Adipocyte (in vitro differentiated cells): ENCODE measurements around the gene UNC50.

ENCODE experiments used
- DNase-seq: peaks from one replicate; pipeline ENCODE4 v3.0.0-alpha.2; 2015; ENCODE audit warnings: low read depth
- H3K27me3 ChIP-seq: replicated peaks from 2 replicates; pipeline ENCODE4 v1.7.0; 2013; ENCODE audit warnings: mild to moderate bottlenecking, low read length, moderate library complexity; ENCODE audit not compliant: control insufficient read depth, insufficient read depth
- H3K36me3 ChIP-seq: 2 replicates; pipeline ENCODE4 v1.7.0; 2013; ENCODE audit warnings: low read length, mild to moderate bottlenecking, moderate library complexity; ENCODE audit not compliant: control insufficient read depth, insufficient read depth, severe bottlenecking
- H3K4me1 ChIP-seq: 2 replicates; pipeline ENCODE4 v1.7.0; 2013; ENCODE audit warnings: mild to moderate bottlenecking, low read length, moderate library complexity; ENCODE audit not compliant: control insufficient read depth, insufficient read depth
- H3K4me3 ChIP-seq: 2 replicates; pipeline ENCODE4 v1.7.0; 2013; ENCODE audit warnings: mild to moderate bottlenecking, low read length, moderate library complexity
- H3K9ac ChIP-seq: 2 replicates; pipeline ENCODE4 v1.7.0; 2013; ENCODE audit warnings: mild to moderate bottlenecking, low read length, moderate library complexity
- H3K9me3 ChIP-seq: 2 replicates; pipeline ENCODE4 v1.7.0; 2013; ENCODE audit warnings: mild to moderate bottlenecking, low read length, moderate library complexity; ENCODE audit not compliant: control insufficient read depth

Gene UNC50

DNA sequence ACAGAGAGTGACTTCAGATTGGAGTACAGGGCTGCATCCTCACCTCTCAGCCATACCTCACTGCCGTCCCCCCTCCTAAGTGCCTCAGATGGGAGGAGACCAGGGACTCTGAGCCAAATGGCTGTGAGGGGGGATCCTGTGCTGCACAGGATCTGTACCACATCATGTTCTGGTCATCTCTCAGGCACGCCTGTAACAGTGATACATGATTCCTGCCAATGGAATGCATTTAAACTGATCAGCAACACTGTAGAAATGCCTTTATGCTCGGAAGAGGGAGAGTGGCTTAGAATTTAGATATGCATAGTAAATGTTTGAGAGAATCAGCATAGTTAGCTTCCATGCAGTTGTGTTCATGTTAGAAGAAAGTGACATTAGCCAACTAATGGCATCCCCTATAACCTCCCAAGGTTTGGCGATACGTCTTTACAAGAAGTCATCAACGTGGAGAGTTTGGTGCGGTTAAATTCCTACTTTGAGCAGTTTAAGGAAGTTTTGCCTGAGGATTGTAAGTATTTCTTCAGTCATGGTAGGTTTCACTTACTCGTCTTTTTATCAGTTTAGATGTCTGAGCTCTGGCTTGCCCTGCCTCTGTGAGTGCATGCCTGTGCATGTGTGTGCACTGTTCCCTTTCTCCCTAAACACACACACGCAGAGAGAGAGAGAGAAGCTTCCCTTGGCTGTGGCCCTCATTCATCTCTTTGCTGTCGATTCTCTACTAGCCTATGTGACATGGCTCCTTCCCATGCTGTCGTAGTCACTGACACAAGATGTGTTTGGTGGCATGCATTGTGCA lies 40.0 kb upstream of the UNC50 start:
- peak; percentile 66 for DNase-seq
- H3K4me3 ChIP-seq: no peak overlapping the region

DNA sequence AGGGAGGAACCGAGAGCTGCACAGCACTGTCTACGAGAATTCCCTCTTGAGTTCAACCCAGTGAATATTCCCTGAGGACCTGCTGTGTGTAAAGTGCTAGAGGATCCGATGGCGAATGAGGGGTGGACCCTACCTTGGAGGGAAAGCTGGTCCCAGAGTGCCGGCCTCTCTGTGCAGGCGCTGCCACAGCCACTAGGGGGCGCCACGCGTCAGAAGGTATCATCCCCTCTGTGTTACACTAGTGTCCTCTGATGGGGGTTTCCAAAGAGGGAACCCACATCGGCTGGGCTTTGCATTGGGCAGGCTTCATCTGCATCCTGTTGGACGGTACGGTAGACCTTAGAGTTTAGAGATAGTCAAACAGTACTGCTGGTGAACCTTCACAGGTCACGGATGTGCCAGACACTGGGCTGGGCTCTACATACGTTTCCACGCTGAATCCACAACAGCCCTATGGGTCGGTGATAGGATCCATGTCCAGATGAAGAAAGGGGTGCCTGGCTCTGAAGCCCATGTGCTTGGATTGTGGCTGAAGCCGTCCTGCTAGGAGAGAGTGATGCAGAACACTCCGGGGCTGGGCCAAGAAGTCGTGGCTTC lies 39.1 kb upstream of the UNC50 start:
- H3K4me3 ChIP-seq: no peak overlapping the region
- H3K4me1 ChIP-seq: no peaks in the 10 kb centered on the region
- H3K36me3 ChIP-seq: peaks cover 47% of the 10 kb centered on the region
- H3K9ac ChIP-seq: no peak overlapping the region
- H3K27me3 ChIP-seq: no peaks in the 10 kb centered on the region
- H3K9me3 ChIP-seq: no peaks in the 10 kb centered on the region
- DNase-seq: peak; percentile 20

More for the DNA sequence above, 40.0 kb upstream of the UNC50 start:
- Histone ChIP-seq H3K4me1 (no peaks in the 10 kb centered on the region), H3K9ac (no peak overlapping the region), H3K9me3 (no peaks in the 10 kb centered on the region), H3K27me3 (no peaks in the 10 kb centered on the region), H3K36me3 (peaks cover 48% of the 10 kb centered on the region)

DNA sequence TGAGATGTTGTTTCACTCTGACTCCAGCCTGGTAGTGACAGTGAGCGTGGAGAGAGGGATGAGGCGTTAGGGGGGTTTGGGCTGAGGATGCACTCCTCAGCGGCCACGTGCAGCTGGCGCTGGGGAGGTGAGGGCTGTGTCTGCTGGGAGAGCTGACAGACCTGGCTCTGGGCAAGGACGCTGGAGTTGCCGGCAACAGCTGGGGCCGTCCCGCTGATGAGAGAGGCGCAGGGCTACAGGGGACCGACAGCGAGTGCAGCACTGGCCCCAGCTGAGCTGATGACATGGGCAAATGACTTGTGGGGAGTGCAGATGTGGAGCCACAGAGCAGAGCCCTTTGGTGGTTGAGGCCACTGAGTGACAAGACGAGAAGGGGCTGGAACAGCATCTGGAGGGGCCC lies 38.5 kb upstream of the UNC50 start:
- H3K9ac ChIP-seq: no peak overlapping the region
- H3K4me3 ChIP-seq: no peak overlapping the region
- DNase-seq: no peak
- H3K4me1 ChIP-seq: no peaks in the 10 kb centered on the region
- H3K36me3 ChIP-seq: peaks cover 41% of the 10 kb centered on the region
- H3K27me3 ChIP-seq: no peaks in the 10 kb centered on the region
- no peaks in the 10 kb centered on the region for H3K9me3 ChIP-seq

DNA sequence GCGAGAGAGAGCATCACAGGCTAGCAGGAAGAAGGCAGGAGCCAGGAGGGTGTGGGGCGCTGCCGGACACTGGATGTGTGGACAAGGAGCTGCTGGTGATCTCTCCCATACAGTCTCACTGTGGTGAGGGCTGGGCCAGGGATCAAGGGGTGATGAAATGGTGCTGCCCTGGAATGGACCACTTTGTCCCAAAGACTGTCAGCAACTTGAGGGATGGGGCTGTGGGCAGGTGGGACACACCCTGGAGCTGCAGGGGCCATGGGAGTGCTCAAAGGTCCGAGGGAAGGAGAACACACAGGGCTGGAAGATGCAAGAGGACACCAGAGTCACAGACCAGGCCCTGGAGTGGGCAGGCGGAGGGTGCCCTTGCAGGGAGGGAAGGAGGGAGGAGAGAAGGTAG lies 38.0 kb upstream of the UNC50 start:
- Histone ChIP-seq H3K36me3 (peaks cover 37% of the 10 kb centered on the region), H3K9ac (no peak overlapping the region), H3K4me1 (no peaks in the 10 kb centered on the region), H3K27me3 (no peaks in the 10 kb centered on the region), H3K4me3 (no peak overlapping the region), H3K9me3 (no peaks in the 10 kb centered on the region)
- DNase-seq: no peak

DNA sequence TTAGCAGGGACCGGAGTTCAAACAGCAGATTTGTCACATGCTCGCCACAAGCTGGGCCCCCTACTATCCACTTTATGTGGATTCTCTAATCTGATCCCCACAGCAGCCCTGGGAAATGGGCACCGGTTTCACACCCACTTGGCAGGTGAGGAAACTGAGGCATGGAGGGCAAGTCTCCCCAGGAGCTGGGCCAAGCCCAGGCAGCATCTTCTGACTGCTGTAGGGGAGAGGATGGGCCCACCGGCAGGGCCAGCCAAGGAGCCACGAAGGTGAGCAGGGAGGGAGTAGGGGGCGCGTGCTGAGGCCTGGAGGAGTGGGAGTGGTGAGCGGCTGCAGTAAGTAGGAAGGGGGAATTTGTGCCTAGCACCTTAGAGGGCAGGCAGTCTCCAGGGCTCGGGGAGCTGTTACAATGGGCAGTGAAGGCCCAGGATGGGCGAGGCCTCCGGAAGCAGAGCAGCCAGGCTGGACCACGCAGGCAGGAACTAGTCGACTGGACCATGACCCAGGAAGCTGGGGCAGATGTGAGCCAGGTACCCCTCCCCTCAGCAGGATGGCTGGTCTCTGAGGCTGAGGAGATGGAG lies 37.2 kb upstream of the UNC50 start:
- no peak for DNase-seq
- H3K9ac ChIP-seq: no peak overlapping the region
- H3K27me3 ChIP-seq: no peaks in the 10 kb centered on the region
- H3K4me1 ChIP-seq: no peaks in the 10 kb centered on the region
- H3K9me3 ChIP-seq: no peaks in the 10 kb centered on the region
- H3K4me3 ChIP-seq: no peak overlapping the region
- H3K36me3 ChIP-seq: peaks cover 31% of the 10 kb centered on the region

DNA sequence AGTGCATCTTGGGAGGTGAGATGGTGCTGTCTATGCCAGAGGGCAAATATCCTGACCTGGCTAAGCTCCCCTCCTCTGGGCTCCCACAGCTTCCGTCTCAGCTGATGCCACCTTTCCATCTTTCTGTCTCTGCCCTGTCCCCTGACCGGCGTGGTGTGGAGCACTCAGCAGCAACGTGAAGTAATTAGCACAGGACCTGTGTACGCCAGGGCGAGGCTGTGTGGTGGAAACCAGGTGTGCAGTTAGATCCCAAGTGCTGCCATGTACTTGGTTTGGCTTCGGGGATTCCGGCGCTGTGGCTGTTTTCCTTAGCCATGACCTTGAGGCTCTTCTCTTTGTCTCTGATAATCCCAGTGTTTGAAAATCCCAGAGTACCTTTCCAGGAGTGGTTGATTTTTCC lies 36.6 kb upstream of the UNC50 start:
- peaks cover 31% of the 10 kb centered on the region for H3K36me3 ChIP-seq

DNA sequence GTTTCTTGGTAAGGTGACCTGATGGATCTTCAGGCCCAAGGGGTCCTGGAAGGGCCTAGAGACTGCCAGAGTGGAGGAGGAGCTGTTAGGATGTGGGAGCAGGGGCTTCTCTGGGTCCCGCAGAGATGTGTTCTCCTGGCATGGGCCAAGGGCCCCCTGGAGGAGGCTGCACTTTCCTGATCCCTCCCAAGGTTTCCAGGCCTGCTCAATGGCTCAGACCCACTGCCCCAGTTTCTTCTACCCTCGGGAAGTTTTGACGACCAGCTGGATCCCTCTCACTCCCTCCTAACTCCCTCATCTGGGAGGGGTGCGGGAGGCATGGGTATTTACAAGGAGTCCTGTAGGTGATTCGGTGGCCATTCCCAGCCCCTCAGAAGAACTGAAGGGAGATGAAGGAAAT lies 36.2 kb upstream of the UNC50 start:
- H3K27me3 ChIP-seq: no peaks in the 10 kb centered on the region
- no peak for DNase-seq
- no peak overlapping the region for H3K4me3 ChIP-seq
- H3K9me3 ChIP-seq: no peaks in the 10 kb centered on the region
- H3K9ac ChIP-seq: no peak overlapping the region
- H3K4me1 ChIP-seq: no peaks in the 10 kb centered on the region
- H3K36me3 ChIP-seq: peaks cover 34% of the 10 kb centered on the region

More for the DNA sequence above, 36.6 kb upstream of the UNC50 start:
- no peaks in the 10 kb centered on the region for H3K9me3 ChIP-seq
- H3K4me3 ChIP-seq: no peak overlapping the region
- H3K4me1 ChIP-seq: no peaks in the 10 kb centered on the region
- H3K27me3 ChIP-seq: no peaks in the 10 kb centered on the region
- H3K9ac ChIP-seq: no peak overlapping the region
- no peak for DNase-seq

DNA sequence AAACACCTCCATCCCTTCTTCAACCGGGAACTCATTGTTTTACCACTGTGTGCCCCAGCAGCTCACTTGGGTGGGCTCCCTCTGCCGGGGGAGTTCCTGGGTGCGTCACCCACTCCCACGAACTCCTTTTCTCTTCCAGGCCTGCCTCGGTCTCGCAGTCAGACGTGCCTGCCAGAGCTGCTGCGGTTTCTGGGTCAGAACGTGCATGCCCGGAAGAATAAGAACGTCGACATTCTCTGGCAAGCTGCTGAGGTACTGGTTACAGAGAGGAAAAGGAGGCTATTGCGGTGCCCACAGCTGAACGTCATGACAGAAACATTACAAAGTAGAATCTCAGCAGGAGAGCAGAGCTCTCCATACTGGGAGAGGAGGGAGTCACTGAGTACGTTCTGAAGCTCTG lies 35.7 kb upstream of the UNC50 start:
- no peak for DNase-seq
- H3K27me3 ChIP-seq: no peaks in the 10 kb centered on the region
- H3K4me3 ChIP-seq: no peak overlapping the region
- no peaks in the 10 kb centered on the region for H3K9me3 ChIP-seq
- no peak overlapping the region for H3K9ac ChIP-seq
- no peaks in the 10 kb centered on the region for H3K4me1 ChIP-seq
- H3K36me3 ChIP-seq: peaks cover 38% of the 10 kb centered on the region

DNA sequence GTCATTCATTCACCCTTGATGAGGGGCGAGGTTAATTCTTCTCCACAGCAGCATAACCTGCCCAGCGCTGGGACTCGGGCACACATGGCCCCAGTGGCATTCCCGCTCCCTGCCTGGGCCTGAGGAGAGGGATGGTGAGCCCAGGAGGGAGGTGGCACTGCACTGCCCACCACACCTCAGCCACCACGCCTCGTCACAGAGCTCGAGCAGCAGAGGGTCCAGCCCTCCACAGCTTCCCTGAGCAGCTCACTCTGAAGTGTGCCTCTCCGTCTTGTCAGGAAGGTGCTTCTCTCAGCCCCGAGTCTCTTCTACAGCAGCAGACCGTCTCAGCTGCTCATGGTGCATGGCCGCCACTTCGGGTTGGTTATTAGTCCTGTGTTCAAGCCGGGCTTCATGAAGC lies 35.0 kb upstream of the UNC50 start:
- H3K4me1 ChIP-seq: no peaks in the 10 kb centered on the region
- no peak overlapping the region for H3K4me3 ChIP-seq
- no peak overlapping the region for H3K9ac ChIP-seq
- no peaks in the 10 kb centered on the region for H3K9me3 ChIP-seq
- no peaks in the 10 kb centered on the region for H3K27me3 ChIP-seq
- H3K36me3 ChIP-seq: peaks cover 41% of the 10 kb centered on the region
- DNase-seq: no peak

DNA sequence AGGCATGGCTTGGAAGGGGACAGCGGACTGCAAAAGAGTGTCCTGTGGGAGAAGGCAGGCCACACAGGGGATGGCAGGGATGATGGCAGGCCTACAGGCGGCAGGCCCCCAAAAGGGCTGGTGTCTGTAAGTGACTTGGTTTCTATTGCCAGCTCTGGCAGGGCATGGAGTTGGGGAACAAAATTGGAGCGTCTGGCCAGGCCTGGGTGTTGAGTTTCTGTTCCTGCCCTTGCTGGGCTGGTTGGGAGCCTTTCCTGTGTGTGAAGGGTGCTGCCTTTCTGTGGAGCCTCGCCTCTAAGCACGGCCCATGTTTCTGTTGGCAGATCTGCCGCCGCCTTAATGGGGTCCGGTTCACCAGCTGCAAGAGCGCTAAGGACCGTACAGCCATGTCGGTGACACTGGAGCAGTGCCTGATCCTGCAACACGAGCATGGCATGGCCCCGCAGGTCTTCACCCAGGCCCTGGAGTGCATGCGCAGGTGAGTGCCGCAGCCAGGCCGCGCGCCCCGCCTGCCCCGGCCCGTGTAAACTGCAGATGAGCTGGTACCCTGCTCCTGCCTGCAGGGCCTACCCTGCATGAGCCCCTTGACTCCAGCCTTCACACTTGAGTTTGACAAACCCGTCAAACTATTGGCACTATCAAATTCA lies 31.6 kb upstream of the UNC50 start:
- H3K36me3 ChIP-seq: peaks cover 23% of the 10 kb centered on the region
- no peaks in the 10 kb centered on the region for H3K9me3 ChIP-seq
- H3K4me1 ChIP-seq: no peaks in the 10 kb centered on the region
- H3K9ac ChIP-seq: no peak overlapping the region
- H3K27me3 ChIP-seq: no peaks in the 10 kb centered on the region
- DNase-seq: no peak
- H3K4me3 ChIP-seq: no peak overlapping the region

DNA sequence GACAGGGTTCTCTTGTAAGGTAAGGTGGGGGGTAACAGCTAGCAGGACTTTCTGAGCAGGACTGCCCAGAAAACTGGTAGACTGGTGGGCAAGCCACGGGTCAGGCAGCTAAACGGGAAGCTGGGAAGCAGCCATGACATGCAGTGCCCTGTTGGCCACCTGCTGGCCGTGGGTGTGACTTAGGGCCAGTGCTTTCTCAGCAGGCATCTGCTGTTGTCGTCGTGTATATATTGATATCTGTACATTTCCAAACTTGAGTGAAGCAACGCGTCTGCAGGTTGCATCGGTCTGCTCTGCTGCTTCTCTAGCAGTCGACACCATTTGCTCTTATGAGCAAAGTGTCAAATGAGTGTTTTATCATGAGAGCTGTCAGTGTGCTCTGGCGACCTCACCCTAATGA lies 31.1 kb upstream of the UNC50 start:
- H3K27me3 ChIP-seq: no peaks in the 10 kb centered on the region
- no peak overlapping the region for H3K4me3 ChIP-seq
- H3K4me1 ChIP-seq: no peaks in the 10 kb centered on the region
- H3K9me3 ChIP-seq: no peaks in the 10 kb centered on the region
- peaks cover 24% of the 10 kb centered on the region for H3K36me3 ChIP-seq
- DNase-seq: no peak
- H3K9ac ChIP-seq: no peak overlapping the region
